Medulla oblongata (tissue), 1 donor: Measurements from ENCODE around the gene PBX3.

ENCODE experiments used
- DNase-seq: peaks from one replicate; pipeline ENCODE4 v3.0.0-alpha.2; 2015; ENCODE audit errors: extremely low spot score

PBX3 gene

GRCh38 chr9:125994066-125994943 is 247.1 kb downstream of the PBX3 start:
- no peak for DNase-seq

GRCh38 chr9:125995006-125995405 is 247.8 kb downstream of the PBX3 start:
- DNase-seq, result no peak

GRCh38 chr9:125995706-125996105 is 248.5 kb downstream of the PBX3 start:
- DNase-seq, result no peak

- DNase-seq, result no peak
Observed at GRCh38 chr9:125996791-125997190, 249.6 kb downstream of the PBX3 start.

GRCh38 chr9:125997196-125997823 is 250.1 kb downstream of the PBX3 start:
- DNase-seq, result no peak

GRCh38 chr9:125998837-125999503 is 251.8 kb downstream of the PBX3 start:
- no peak for DNase-seq

GRCh38 chr9:125999504-125999881 is 252.3 kb downstream of the PBX3 start:
- DNase-seq, result no peak

- no peak for DNase-seq
Observed at GRCh38 chr9:126000256-126000655, 253.1 kb downstream of the PBX3 start.

GRCh38 chr9:126000731-126001580 is 253.8 kb downstream of the PBX3 start:
- peak; percentile 4 for DNase-seq

GRCh38 chr9:126001581-126002225 is 254.5 kb downstream of the PBX3 start:
- DNase-seq, result no peak

- no peak for DNase-seq
Observed at GRCh38 chr9:126002476-126003350, 255.5 kb downstream of the PBX3 start.

GRCh38 chr9:126009047-126009446 is 261.9 kb downstream of the PBX3 start:
- DNase-seq, result no peak

GRCh38 chr9:126014726-126015125 is 267.6 kb downstream of the PBX3 start:
- DNase-seq, result no peak

- no peak for DNase-seq
Observed at GRCh38 chr9:126015424-126015823, 268.3 kb downstream of the PBX3 start.

GRCh38 chr9:126016579-126017290 is 269.6 kb downstream of the PBX3 start:
- DNase-seq, result no peak
